Activated CD8-positive, alpha-beta memory T cell treated with anti-CD3 and anti-CD28 coated beads, Interleukin-2, amount 50 U/mL, for 4 hours (primary cell): Measurements from ENCODE around the gene TSSK2.
"Not testable (repeated sequence)": the region's sequence is repeated elsewhere in the genome, so short reads cannot be mapped to it uniquely, and the experiment has no call there.

Source experiments
- DNase-seq: peaks from one replicate; pipeline ENCODE4 v3.0.0-alpha.2; 2020

TSSK2 gene

GRCh38 chr22:19146215-19146968, 15.3 kb downstream of the TSSK2 start:
- no peak for DNase-seq

GRCh38 chr22:19147195-19147780, 16.2 kb downstream of the TSSK2 start:
- no peak for DNase-seq

- no peak for DNase-seq
Measured at GRCh38 chr22:19148417-19149046, 17.4 kb downstream of the TSSK2 start.

GRCh38 chr22:19149047-19149883, 18.2 kb downstream of the TSSK2 start:
- DNase-seq: no peak

- DNase-seq: no peak
Measured at GRCh38 chr22:19149991-19150390, 18.9 kb downstream of the TSSK2 start, which contains the start of gene GSC2. TSS of gene GSC2 (minus strand) at chr22:19150292. CDS start at chr22:19150283, 9 bp downstream.

- no peak for DNase-seq
Measured at GRCh38 chr22:19150482-19151328, 19.6 kb downstream of the TSSK2 start.

GRCh38 chr22:19151329-19152191, 20.5 kb downstream of the TSSK2 start:
- DNase-seq: no peak

GRCh38 chr22:19152942-19153883, 22.1 kb downstream of the TSSK2 start:
- no peak for DNase-seq

GRCh38 chr22:19156109-19156508, 25.0 kb downstream of the TSSK2 start:
- not testable (repeated sequence) for DNase-seq

- not testable (repeated sequence) for DNase-seq
Measured at GRCh38 chr22:19158649-19159048, 27.5 kb downstream of the TSSK2 start.

- no peak for DNase-seq
Measured at GRCh38 chr22:19164425-19164824, 33.3 kb downstream of the TSSK2 start.

GRCh38 chr22:19166421-19166820, 35.3 kb downstream of the TSSK2 start:
- no peak for DNase-seq

GRCh38 chr22:19167106-19167869, 36.2 kb downstream of the TSSK2 start:
- no peak for DNase-seq

GRCh38 chr22:19168088-19168890, 37.2 kb downstream of the TSSK2 start:
- no peak for DNase-seq

- DNase-seq: no peak
Measured at GRCh38 chr22:19169002-19169946, 38.2 kb downstream of the TSSK2 start.

GRCh38 chr22:19169947-19170318, 38.8 kb downstream of the TSSK2 start:
- DNase-seq: peak; percentile 16
